Measurements from ENCODE around the gene MYRFL.

MYRFL gene

DNA sequence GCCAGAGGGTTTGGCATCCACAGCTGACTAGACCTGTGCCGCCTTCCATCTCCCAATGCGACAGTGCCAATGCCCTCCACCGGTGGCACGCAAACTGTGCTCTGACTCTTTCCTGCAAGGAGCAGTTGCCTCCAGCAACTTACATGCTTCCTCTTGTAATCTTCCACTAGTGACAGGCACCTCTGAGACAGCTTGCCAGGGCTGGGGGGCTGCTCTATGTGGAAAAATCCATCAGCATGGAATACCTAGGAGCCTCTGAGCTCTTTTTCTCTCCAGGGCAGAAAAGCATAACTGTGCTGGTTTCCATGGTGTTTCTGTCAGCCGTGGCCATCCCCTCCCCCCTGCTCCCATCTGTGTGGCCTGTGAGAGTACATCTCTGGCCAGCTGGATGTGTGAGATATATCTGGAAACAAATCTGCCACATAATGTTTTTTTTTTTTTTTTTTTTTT lies 110.6 kb downstream of the MYRFL start:
- no peak for DNase-seq

- no peak for DNase-seq
Measured at GRCh38 chr12:69936214-69936731, 111.2 kb downstream of the MYRFL start.

DNA sequence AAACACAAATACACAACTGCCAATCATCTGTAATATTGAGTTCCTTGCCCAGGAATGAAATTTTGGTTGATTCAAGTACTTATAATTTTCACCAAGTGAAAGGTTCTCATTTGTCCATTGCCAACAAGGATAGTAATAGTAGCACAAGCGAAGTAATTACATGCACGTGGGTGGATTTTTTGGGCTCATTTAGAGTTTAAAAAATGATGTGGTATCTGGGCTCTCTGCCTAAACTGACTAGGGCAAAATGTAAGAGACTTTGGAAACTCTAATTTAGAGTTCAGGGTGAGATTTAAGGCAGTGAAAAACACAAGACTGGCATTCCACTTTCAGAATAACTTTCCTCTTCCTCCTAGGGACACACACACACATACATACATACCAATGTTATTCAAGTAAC lies 111.7 kb downstream of the MYRFL start:
- DNase-seq = no peak

- no peak for DNase-seq
Measured at GRCh38 chr12:69947123-69947522, 122.1 kb downstream of the MYRFL start.

- DNase-seq = no peak
Measured at GRCh38 chr12:69947897-69948296, 122.9 kb downstream of the MYRFL start.

DNA sequence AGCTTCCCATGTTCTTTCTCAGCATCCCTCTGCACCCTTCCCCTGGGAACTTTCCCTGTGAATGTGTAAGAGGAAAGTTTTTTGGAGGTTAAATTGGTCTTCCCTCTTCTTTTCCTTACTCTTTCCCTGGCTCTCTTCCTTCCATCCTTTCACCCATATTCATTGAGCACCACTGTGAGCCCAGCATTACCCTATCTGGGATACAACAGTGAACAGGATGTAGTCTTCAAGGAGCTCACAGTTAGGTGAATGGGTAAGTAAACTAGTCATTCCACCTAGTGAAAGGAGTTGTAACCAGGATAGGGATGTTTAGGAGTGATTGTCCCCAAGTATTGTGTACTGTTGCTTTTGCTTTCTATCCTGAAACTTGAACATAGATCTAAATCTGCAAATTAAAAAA lies 123.8 kb downstream of the MYRFL start:
- DNase-seq = no peak

- DNase-seq = no peak
Measured at GRCh38 chr12:69949311-69950002, 124.4 kb downstream of the MYRFL start.

DNA sequence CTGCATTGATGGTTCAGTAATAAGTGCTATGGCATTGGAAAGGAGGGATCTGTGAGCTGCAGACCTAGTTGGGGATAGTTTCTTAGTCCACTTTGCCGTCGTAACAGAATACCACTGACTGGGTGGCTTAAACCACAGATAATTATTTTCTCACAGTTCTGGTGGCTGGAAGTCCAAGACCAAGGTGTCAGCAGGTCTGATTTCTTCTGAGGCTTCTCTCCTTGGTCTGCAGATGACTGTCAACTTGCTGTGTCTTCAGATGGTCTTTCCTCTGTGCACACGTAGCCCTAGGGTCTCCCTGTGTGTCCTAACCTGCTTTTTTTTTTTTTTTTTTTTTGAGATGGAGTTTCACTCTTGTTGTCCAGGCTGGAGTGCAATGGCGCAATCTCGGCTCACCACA lies 126.1 kb downstream of the MYRFL start:
- no peak for DNase-seq

DNA sequence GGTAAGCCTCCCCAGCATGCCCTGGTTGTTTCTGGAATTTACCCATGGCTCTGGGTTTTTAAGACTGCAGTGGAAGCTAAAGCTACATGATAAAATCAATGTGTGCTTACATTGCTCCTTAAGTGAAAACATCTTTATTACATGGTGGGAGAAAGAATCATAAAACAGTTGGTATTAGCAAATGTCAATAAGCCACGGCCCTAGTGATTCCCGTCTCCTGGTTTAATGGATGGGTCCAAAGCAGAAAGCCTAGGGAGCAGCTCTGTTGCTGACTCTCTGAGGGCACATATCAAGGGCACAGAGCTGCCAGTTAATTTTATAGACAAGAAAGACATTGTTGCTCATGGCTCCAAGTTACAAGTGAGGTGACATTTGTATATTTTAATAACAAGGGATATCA lies 127.9 kb downstream of the MYRFL start:
- no peak for DNase-seq

DNA sequence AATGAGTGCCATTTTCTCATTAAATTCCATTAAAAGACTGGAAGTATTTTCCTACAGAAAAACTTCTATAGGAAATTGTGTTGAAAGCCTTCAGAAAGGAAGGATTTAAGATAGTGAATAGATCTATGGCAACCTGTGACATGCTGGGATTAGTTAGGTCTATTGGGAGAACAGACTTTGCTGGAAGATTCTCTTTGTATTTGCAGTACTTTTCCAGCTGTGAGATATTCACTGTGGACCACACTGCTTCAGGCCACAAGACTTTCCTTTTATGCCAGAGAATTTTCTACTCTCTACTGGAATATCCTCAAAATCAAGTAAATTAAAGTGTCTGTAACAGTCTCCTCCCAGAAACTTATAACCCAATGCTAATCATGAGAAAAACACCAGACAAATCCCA lies 136.2 kb downstream of the MYRFL start:
- no peak for DNase-seq

DNA sequence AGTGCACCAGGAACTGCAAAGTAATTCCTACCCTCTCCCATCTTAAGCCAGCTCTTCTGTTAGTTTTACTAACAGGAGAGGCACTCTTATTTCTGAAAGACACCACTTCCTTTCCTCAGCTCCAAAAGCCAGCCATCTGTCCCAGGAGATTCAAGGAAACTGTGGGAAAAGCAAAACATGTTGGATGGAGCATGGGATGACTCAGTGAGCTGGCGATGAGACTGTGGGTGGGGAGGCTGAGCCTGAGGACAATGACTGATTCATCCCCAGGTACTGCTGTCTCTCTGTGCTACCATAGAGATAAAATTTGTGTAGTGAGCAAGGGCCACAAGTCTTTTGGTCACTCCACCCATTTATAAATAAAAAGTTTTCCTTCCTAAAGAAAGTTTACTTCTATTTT lies 141.4 kb downstream of the MYRFL start:
- DNase-seq = no peak

DNA sequence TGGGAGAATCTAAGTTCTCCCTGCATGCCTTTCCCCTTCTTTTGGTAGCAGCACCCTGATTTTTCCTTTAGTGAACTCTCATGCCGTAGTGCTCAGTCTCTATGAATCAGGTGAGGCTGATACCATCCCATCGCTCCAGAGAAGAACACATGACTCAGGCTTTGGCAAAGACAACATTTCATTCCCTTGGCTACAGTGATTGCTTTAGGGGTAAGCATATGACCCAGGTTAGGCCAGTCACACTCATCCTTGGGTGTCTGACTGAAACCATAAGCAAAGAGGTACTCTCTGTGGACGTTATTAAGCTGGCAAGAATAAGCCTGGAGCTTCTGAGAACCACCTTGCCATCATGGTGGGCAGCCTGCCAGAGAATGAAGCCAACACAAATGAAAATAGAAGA lies 141.8 kb downstream of the MYRFL start:
- DNase-seq = no peak

DNA sequence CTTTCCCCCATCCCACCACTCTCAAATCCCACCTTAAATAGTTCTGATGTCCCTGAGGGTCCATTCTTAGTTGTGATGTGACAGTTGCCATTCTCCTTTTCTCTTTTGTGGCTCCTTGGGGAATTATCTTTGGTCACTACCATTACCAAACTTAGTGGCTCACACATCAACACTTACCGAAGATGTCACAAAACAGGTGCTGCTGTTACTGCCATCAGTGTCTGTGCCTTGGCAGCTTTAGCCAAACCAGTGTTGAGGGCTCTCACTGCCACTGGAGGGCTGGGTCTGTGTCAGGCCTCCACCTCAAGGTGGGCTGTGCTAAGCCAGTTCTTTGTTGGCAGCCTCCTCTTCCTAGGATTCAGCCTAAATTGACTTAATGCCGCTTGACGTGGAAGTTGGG lies 144.0 kb downstream of the MYRFL start:
- no peak for DNase-seq

DNA sequence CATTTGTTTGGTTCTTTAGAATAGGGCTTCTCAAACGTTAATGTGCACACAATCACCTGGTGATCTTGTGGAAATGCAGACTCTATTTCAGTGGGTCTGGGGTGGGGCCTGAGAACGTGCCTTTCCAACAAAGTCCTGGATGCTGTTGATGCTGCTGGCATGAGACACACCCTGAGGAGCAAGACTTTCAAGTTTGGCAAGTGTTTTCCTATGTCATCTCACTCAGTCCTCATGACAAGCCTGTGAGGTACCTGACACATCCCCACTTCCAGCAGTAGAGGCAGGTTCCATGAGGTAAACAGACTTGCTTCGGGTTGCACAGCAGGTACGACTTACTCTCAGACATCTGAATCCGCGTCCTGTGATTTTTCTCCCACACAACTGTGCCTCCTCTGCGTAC lies 147.1 kb downstream of the MYRFL start:
- no peak for DNase-seq

DNA sequence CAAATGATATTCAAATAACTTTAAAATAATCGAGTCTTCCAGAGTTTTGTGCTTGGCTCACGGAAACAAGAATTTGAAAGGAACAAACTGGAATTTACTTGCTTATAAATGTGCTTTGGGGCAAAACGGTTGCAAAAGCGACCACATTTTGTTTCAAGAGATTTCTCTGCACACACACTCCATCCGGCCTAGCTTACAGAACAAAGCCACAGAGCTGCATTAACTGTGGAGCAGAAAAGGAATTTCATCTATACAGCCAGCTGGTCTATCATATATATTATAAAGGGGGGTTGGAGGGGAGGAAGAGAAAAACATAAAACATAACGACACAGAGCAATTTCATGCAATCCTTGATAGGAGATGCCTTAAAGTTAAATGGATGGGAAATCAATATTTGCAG lies 153.0 kb downstream of the MYRFL start:
- DNase-seq = no peak

- DNase-seq = no peak
Measured at GRCh38 chr12:69981881-69982475, 157.0 kb downstream of the MYRFL start.

- DNase-seq = no peak
Measured at GRCh38 chr12:69984241-69984640, 159.2 kb downstream of the MYRFL start.

DNA sequence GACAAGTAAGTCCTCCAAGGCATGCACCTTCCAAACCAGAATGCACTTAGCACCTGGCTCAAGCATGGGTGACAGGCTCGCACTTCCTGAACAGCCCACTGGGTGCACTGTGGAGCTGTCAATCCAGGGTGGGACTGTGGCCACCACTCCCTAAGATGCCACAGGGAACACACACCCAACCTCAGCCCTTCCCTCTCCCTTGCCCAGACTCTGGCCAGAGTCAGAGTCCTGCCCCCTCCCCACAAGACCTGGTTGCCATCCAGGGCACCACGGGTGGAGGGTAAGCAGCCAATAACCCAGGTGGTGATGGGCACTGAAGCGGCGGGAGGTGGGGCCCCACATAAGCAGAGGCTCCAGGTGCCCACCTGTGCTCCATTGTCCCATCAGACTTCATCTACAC lies 160.6 kb downstream of the MYRFL start:
- no peak for DNase-seq

- DNase-seq = no peak
Measured at GRCh38 chr12:69986114-69986513, 161.1 kb downstream of the MYRFL start.

- no peak for DNase-seq
Measured at GRCh38 chr12:69987579-69988091, 162.6 kb downstream of the MYRFL start.

DNA sequence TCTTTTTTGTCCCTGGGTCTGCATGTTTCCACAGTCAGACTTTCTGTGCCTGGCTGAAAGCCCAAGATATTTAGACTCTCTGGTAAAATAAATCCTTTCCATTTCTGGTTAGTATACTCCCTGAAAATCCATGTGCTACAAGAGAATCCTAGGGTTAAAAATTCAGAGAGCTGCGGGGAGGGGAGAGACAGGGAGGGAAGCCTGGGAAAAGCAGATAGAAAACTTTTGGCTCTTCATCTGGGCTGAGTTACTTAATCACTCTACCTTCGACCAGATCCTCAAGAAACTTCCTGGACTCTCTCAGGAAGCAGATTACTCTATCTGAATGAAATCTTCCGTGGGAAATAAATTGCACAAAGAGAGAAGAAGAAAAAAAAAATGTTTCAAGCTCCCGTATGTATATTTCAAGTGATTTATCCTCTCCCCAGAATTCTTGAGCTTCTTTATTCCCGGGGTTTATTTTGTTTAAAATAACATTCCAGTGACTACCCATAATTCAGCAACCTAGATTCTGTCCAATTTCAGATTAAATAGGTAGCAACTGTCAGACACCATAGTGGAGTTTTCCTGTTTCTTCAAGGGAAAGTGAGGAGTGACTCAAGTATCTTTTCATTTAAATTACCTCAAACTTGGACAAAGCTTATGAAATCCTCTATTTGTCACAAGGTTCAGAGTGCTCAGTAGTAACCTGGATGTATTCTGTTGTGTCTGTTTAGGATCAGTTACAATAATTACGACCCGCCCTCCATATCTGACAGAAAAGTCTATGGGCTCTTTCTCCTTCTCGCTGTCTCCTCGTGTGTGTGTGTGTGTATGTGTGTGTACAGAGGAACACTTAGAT lies 163.7 kb downstream of the MYRFL start:
- DNase-seq = no peak

DNA sequence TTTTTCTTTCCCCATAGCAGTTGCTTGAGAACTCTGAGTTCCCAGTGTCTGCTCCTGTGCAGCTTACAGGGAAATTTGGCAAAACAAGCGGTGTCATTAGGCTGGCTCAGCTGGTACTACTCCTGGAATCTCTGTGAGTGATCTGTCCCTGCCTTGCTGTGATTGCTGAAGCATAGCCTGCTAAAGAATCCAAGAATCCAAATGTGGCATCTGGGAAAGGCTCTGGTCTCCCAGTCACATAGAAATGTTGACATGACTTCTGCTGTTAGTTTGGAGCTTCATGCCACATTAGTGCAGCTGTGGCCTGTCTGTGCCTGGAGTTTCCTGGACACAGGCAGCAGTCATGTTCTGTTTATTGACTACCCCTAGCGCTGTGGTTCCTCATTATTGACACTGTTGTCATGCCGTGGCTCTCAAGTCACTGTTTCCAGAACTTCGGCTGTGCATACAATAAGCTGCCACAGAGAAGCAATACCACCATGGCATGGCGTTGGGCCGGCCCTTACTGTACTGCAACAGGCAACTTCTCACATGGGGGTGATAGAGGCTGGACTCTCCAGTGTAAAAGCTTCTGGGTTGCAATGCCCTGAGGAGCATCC lies 166.8 kb downstream of the MYRFL start:
- no peak for DNase-seq

GRCh38 chr12:69993433-69993832 lies 168.4 kb downstream of the MYRFL start:
- DNase-seq = no peak
